Heart left ventricle (tissue), 16 donors: ENCODE results near the gene NUDT3. TPM values are rescaled to one million over a fixed set of nuclear protein-coding genes. Genes with fewer than 3 reads are reported as not detected.
A peak's percentile ranks its signal among the peaks of the same experiment; 100 is the strongest.

Source experiments
- ATAC-seq, 4 donors: fragments of 200-7000 bp; cut with Tn5 transposase; one replicate each; pipeline ENCODE4 v1.9.1; 2020 to 2022; ENCODE audit warnings: moderate library complexity in 4 of 4, mild to moderate bottlenecking in 3 of 4, moderate number of reproducible peaks in 1 of 4
- DNase-seq, 5 donors: peaks; one replicate each; pipeline ENCODE4 v3.0.0-alpha.2; 2020
- H3K27ac ChIP-seq, 12 donors: fragments of 200-600 bp; sonication (generic) in 4 of 12; one replicate each; pipeline versions ENCODE4 v1.5.0 to v1.8.0; 2016 to 2022; ENCODE audit warnings: mild to moderate bottlenecking in 2 of 12
- H3K27me3 ChIP-seq, 9 donors: fragments of 200-600 bp; sonication (generic) in 2 of 9; one replicate each; pipeline versions ENCODE4 v1.5.1 to v1.8.0; 2016 to 2022; ENCODE audit warnings: mild to moderate bottlenecking in 3 of 9
- H3K36me3 ChIP-seq, 9 donors: fragments of 200-600 bp; sonication (generic) in 2 of 9; one replicate each; pipeline versions ENCODE4 v1.5.0 to v1.8.0; 2018 to 2022; ENCODE audit warnings: mild to moderate bottlenecking in 2 of 9
- H3K4me1 ChIP-seq, 12 donors: fragments of 200-600 bp; sonication (generic) in 4 of 12; one replicate each; pipeline versions ENCODE4 v1.5.0 to v1.8.0; 2016 to 2022; ENCODE audit warnings: mild to moderate bottlenecking in 3 of 12
- H3K4me3 ChIP-seq, 12 donors: fragments of 200-600 bp; sonication (generic) in 4 of 12; one replicate each; pipeline versions ENCODE4 v1.5.0 to v1.8.0; 2017 to 2022; ENCODE audit warnings: mild to moderate bottlenecking in 9 of 12, moderate library complexity in 4 of 12
- H3K9me3 ChIP-seq, 12 donors: fragments of 200-600 bp; sonication (generic) in 4 of 12; one replicate each; pipeline versions ENCODE4 v1.5.0 to v1.8.0; 2016 to 2022; ENCODE audit warnings: mild to moderate bottlenecking in 1 of 12
- CTCF ChIP-seq, 12 donors: fragments of 200-600 bp; sonication (generic) in 4 of 12; IDR thresholded peaks; one replicate each; pipeline versions ENCODE4 v1.5.0 to v1.8.0; 2018 to 2022; ENCODE audit warnings: antibody characterized with exemption in 12 of 12, mild to moderate bottlenecking in 5 of 12
- POLR2A ChIP-seq, 2 donors: fragments of 450-650 bp; IDR thresholded peaks; one replicate each; pipeline ENCODE4 v1.6.1; 2017; ENCODE audit warnings: antibody characterized with exemption in 2 of 2, mild to moderate bottlenecking in 2 of 2, moderate library complexity in 2 of 2
- WGBS, 4 donors: extraction: QIAGEN DNeasy Blood & Tissue Kit in 2 of 4; methylation state at CpG; one replicate each; pipeline versions ENCODE4 v1.1.5 to v1.1.7; 2013 to 2018; 5-methylcytosine and 5-hydroxymethylcytosine counted together
- intact Hi-C, 10 donors: fragments of 100-400 bp; cut with DNase I; formaldehyde crosslinking; loops; one replicate each; pipeline versions ENCODE4 v1.11.1 to v1.14.2; 2022
- polyA plus RNA-seq, 2 donors: library from polyadenylated mRNA; stranded (reverse); fragments of 200-250 nt; gene quantifications; one replicate each; pipeline ENCODE4 v1.2.3, GENCODE V29; 2013
- total RNA-seq, 9 donors: library from RNA; depleted of rRNA in 2 of 9; stranded (reverse); fragments of >200 nt in 2 of 9; fragmentation: NEBNext Ultra II Directional in 3 of 9; extraction: Animal tissue kit (Norgen Biotek cat#: 25700) in 3 of 9; gene quantifications; one replicate each; pipeline versions ENCODE4 v1.1.0 to v1.2.4, GENCODE V29; 2016 to 2023
- donor health status: ischemic (EF 13 %, LVEDD 7.1; RV severe dilation, severe dysfunction).
- donor health status: healthy with polysubstance abuse.
- donor health status: DM: no; HTN: yes; CAD: no.
- donor health status: DM: no; HTN: no; CAD: no.
- donor health status: ischemic (EF 25% LVEDD 6.9; RV normal size, moderate dysfunction).
- donor health status: ischemic (EF 25% LVEDD 5.7; RV mildly dilated, moderate dysfunction).
- donor health status: healthy.
- donor health status: DM: yes; HTN: yes; CAD: no.
- donor health status: ischemic (EF 35%, LVEDD 5.7; RV mildly dilated, moderate dysfunction).
- donor health status: nonischemic (EF 11% LVEDD 7.7; RV severe dilation, severe dysfunction).
- donor health status: DM: yes; HTN: yes; CAD: no.
- donor health status: PGD.
- donor health status: ischemic (EF 29% LVEDD 5.4; RV normal size, mild dysfunction).
- donor health status: nonischemic (EF 23%, LVEDD 6.1; RV moderate dilation, normal function).

The NUDT3 gene
- total and polyA plus RNA-seq, 11 donors: 15.9 to 68.4 (median 54.5) TPM

GRCh38 chr6:34277763-34278112 lies 114.7 kb downstream of the NUDT3 start:
- peak overlapping the region in 9 of 12 donors; percentile 19 to 85 (median 66) for H3K27ac ChIP-seq
- H3K9me3 ChIP-seq: no peaks in the 10 kb centered on the region
- peaks cover 0 to 78% (median 34%) of the 10 kb centered on the region in 12 donors for H3K4me1 ChIP-seq
- DNase-seq: no peak
- ATAC-seq: no peak
- H3K27me3 ChIP-seq: no peaks in the 10 kb centered on the region
- no peak overlapping the region for H3K4me3 ChIP-seq
- TF ChIP-seq CTCF (IDR thresholded peaks at IDR 0.05) (no peak), POLR2A (IDR thresholded peaks at IDR 0.05) (no peak)
- WGBS, 4 donors: 79 to 85% (median 84%) methylated on average over 4 of the region's 4 CpGs
- intact Hi-C loops: loop anchor here in 3 of 10 donors (2.0 to 10.0 kb wide), 3 partner anchors 57 to 115 kb away; partner anchors contain the start of gene NUDT3 (in 1 of the 3)
- peaks cover 0 to 22% (median 0%) of the 10 kb centered on the region in 9 donors for H3K36me3 ChIP-seq

- peak overlapping the region; percentile 44 to 85 (median 63) for H3K27ac ChIP-seq
- H3K4me1 ChIP-seq: peaks cover 0 to 72% (median 34%) of the 10 kb centered on the region in 12 donors
- DNase-seq: peak in 3 of 5 donors; percentile 35 to 65 (median 59)
- intact Hi-C loops: loop anchor here in 3 of 10 donors (2.0 to 10.0 kb wide), 3 partner anchors 58 to 116 kb away; partner anchors contain the start of gene NUDT3 (in 1 of the 3)
- H3K4me3 ChIP-seq: no peak overlapping the region
- no peak for TF ChIP-seq CTCF (IDR thresholded peaks at IDR 0.05)
- TF ChIP-seq POLR2A (IDR thresholded peaks at IDR 0.05): no peak
- peaks cover 0 to 22% (median 0%) of the 10 kb centered on the region in 9 donors for H3K36me3 ChIP-seq
- H3K27me3 ChIP-seq: no peaks in the 10 kb centered on the region
- no peaks in the 10 kb centered on the region for H3K9me3 ChIP-seq
- 50 to 57% (median 52%) methylated on average over 10 of the region's 10 CpGs for WGBS, 4 donors
- peak; percentile 72 to 86 (median 82) for ATAC-seq
These were observed 115.3 kb downstream of the NUDT3 start for GRCh38 chr6:34276881-34277762.

- peak in 1 of 4 donors; percentile 6 for ATAC-seq
- Histone ChIP-seq H3K27me3 (no peaks in the 10 kb centered on the region), H3K27ac (peak overlapping the region; percentile 44 to 85 (median 63)), H3K4me3 (no peak overlapping the region), H3K9me3 (no peaks in the 10 kb centered on the region), H3K36me3 (peaks cover 0 to 21% (median 0%) of the 10 kb centered on the region in 9 donors), H3K4me1 (peaks cover 0 to 69% (median 34%) of the 10 kb centered on the region in 12 donors)
- intact Hi-C loops: loop anchor here in 3 of 10 donors (2.0 to 10.0 kb wide), 3 partner anchors 59 to 117 kb away; partner anchors contain the start of gene NUDT3 (in 1 of the 3)
- no peak for TF ChIP-seq POLR2A (IDR thresholded peaks at IDR 0.05)
- TF ChIP-seq CTCF (IDR thresholded peaks at IDR 0.05): no peak
- no peak for DNase-seq
- 87 to 94% (median 92%) methylated on average over 5 of the region's 5 CpGs for WGBS, 4 donors
These were observed 116.3 kb downstream of the NUDT3 start for GRCh38 chr6:34276191-34276590.
